ENCODE measurements around the gene CYB5A. TPM values are rescaled to one million over a fixed set of nuclear protein-coding genes. Genes with fewer than 3 reads are reported as not detected.

Gene CYB5A
- total and polyA plus RNA-seq, 12 donors: 40.4 to 121 (median 76.3) TPM

- H3K9me3 ChIP-seq: no peaks in the 10 kb centered on the region
- peak in 3 of 8 donors; percentile 5 to 19 (median 8) for ATAC-seq
- no peak overlapping the region for H3K4me3 ChIP-seq
- TF ChIP-seq, protein P1, sequence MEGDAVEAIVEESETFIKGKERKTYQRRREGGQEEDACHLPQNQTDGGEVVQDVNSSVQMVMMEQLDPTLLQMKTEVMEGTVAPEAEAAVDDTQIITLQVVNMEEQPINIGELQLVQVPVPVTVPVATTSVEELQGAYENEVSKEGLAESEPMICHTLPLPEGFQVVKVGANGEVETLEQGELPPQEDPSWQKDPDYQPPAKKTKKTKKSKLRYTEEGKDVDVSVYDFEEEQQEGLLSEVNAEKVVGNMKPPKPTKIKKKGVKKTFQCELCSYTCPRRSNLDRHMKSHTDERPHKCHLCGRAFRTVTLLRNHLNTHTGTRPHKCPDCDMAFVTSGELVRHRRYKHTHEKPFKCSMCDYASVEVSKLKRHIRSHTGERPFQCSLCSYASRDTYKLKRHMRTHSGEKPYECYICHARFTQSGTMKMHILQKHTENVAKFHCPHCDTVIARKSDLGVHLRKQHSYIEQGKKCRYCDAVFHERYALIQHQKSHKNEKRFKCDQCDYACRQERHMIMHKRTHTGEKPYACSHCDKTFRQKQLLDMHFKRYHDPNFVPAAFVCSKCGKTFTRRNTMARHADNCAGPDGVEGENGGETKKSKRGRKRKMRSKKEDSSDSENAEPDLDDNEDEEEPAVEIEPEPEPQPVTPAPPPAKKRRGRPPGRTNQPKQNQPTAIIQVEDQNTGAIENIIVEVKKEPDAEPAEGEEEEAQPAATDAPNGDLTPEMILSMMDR (IDR thresholded peaks at IDR 0.05): no peak
- H3K36me3 ChIP-seq: peaks cover 0 to 3% (median 0%) of the 10 kb centered on the region in 9 donors
- intact Hi-C loops (cut with DNase I): no loop called here
- no peak for DNase-seq
- WGBS, 2 donors: 51% methylated on average over 4 of the region's 4 CpGs
- H3K27ac ChIP-seq: peak overlapping the region in 5 of 10 donors; percentile 3 to 27 (median 13)
- peaks cover 26 to 86% (median 74%) of the 10 kb centered on the region in 9 donors for H3K4me1 ChIP-seq
- H3K27me3 ChIP-seq: no peaks in the 10 kb centered on the region
Measured at GRCh38 chr18:74281011-74281979, 10.5 kb downstream of the CYB5A start.

- Histone ChIP-seq H3K36me3 (peaks cover 0 to 9% (median 0%) of the 10 kb centered on the region in 9 donors), H3K4me3 (no peak overlapping the region), H3K27me3 (no peaks in the 10 kb centered on the region), H3K27ac (peak overlapping the region in 1 of 10 donors; percentile 2), H3K4me1 (peaks cover 24 to 86% (median 63%) of the 10 kb centered on the region in 9 donors), H3K9me3 (no peaks in the 10 kb centered on the region)
- ATAC-seq (no peak), DNase-seq (no peak)
- 91 to 92% methylated on average over 7 of the region's 7 CpGs for WGBS, 2 donors
- TF ChIP-seq, protein P1 (IDR thresholded peaks at IDR 0.05): no peak
- intact Hi-C loops (cut with DNase I): no loop called here
Measured at GRCh38 chr18:74278983-74279382, 12.8 kb downstream of the CYB5A start.

- 52 to 66% methylated on average over 7 of the region's 7 CpGs for WGBS, 2 donors
- DNase-seq: no peak
- Histone ChIP-seq H3K27me3 (no peaks in the 10 kb centered on the region), H3K4me1 (peaks cover 18 to 86% (median 63%) of the 10 kb centered on the region in 9 donors), H3K9me3 (no peaks in the 10 kb centered on the region), H3K36me3 (peaks cover 0 to 9% (median 0%) of the 10 kb centered on the region in 9 donors), H3K27ac (peak overlapping the region in 4 of 10 donors; percentile 2 to 10 (median 7)), H3K4me3 (no peak overlapping the region)
- TF ChIP-seq, protein P1 (IDR thresholded peaks at IDR 0.05): no peak
- peak in 4 of 8 donors; percentile 18 to 50 (median 30) for ATAC-seq
- intact Hi-C loops (cut with DNase I): no loop called here
Measured at GRCh38 chr18:74278058-74278457, 13.7 kb downstream of the CYB5A start.

DNA sequence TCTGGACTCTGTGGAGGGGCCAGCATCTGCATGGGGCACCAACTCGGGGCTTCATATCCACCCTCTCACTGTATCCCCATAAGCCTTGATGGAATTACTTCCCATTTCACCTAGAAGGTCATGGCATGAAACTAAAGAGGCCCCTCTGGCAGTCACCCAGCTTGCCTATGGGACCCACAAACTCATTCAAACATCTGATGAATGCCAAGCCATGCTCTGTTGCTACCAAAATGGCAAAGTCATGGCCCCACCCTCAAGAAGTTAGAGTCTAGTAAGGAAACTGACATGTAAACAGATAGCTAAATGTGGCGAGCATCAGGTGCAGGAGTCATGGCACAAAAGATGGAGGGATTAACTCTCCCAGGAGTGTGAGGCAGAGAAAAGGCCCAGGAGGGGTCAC lies 14.5 kb downstream of the CYB5A start:
- ATAC-seq (no peak), DNase-seq (no peak)
- H3K9me3 ChIP-seq: no peaks in the 10 kb centered on the region
- H3K36me3 ChIP-seq: peaks cover 0 to 9% (median 0%) of the 10 kb centered on the region in 9 donors
- peaks cover 12 to 81% (median 58%) of the 10 kb centered on the region in 9 donors for H3K4me1 ChIP-seq
- peak overlapping the region in 2 of 10 donors; percentile 10 for H3K27ac ChIP-seq
- intact Hi-C loops (cut with DNase I): no loop called here
- H3K27me3 ChIP-seq: no peaks in the 10 kb centered on the region
- H3K4me3 ChIP-seq: no peak overlapping the region
- TF ChIP-seq, protein P1 (IDR thresholded peaks at IDR 0.05): no peak
- WGBS, 2 donors: 96 to 98% methylated on average over 2 of the region's 2 CpGs

Measured in heart right ventricle (tissue), 16 donors.